VCaP (cell line): ENCODE data around the gene ADARB2.

ENCODE experiments used
- H3K27ac ChIP-seq: fragments of 450-650 bp; 2 replicates; pipeline ENCODE4 v1.5.1; 2017
- CTCF ChIP-seq: fragments of 450-650 bp; conservative IDR thresholded peaks from 2 replicates; pipeline ENCODE4 v1.5.1; 2017; ENCODE audit warnings: mild to moderate bottlenecking, moderate library complexity

The ADARB2 gene

GRCh38 chr10:1273372-1274105, 463.8 kb downstream of the ADARB2 start:
- TF ChIP-seq CTCF: no peak
- H3K27ac ChIP-seq: no peak overlapping the region

- no peak overlapping the region for H3K27ac ChIP-seq
- TF ChIP-seq CTCF: no peak
Observed at GRCh38 chr10:1272777-1273161, 464.6 kb downstream of the ADARB2 start.

GRCh38 chr10:1272079-1272776, 465.1 kb downstream of the ADARB2 start:
- no peak for TF ChIP-seq CTCF
- H3K27ac ChIP-seq: no peak overlapping the region

GRCh38 chr10:1270906-1271305, 466.4 kb downstream of the ADARB2 start:
- no peak for TF ChIP-seq CTCF
- no peak overlapping the region for H3K27ac ChIP-seq

GRCh38 chr10:1270490-1270889, 466.8 kb downstream of the ADARB2 start:
- H3K27ac ChIP-seq: no peak overlapping the region
- TF ChIP-seq CTCF: no peak

GRCh38 chr10:1268831-1269230, 468.5 kb downstream of the ADARB2 start:
- TF ChIP-seq CTCF: no peak

GRCh38 chr10:1267568-1267967, 469.8 kb downstream of the ADARB2 start:
- no peak overlapping the region for H3K27ac ChIP-seq
- TF ChIP-seq CTCF: no peak

More at GRCh38 chr10:1268831-1269230, 468.5 kb downstream of the ADARB2 start:
- no peak overlapping the region for H3K27ac ChIP-seq
